Measurements from ENCODE around the gene AP2A1.

Gene AP2A1

DNA sequence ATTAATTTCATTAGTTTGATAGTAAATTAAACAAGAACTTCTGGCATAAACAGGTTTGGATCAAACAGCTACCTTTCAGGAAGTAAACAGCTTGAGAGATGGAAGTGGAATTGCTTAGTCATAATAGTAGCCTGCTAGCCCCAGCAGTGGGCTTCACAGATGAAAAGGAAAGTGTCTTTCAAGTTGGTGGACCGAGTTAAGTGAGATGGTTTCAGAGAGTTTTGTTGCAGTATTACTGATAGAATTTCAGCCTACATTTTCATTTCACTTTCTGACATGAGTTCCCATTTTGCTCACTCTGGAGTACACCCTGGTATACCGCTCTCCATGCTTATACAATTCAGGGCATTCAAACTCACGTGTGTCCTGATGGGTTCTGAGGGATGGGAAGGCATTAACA is 82.1 kb downstream of the AP2A1 start:
- DNase-seq (ENCODE audit: low read depth), result no peak
- H3K4me3 ChIP-seq (ENCODE audit: low read length), result no peak overlapping the region
- TF ChIP-seq, protein P1, sequence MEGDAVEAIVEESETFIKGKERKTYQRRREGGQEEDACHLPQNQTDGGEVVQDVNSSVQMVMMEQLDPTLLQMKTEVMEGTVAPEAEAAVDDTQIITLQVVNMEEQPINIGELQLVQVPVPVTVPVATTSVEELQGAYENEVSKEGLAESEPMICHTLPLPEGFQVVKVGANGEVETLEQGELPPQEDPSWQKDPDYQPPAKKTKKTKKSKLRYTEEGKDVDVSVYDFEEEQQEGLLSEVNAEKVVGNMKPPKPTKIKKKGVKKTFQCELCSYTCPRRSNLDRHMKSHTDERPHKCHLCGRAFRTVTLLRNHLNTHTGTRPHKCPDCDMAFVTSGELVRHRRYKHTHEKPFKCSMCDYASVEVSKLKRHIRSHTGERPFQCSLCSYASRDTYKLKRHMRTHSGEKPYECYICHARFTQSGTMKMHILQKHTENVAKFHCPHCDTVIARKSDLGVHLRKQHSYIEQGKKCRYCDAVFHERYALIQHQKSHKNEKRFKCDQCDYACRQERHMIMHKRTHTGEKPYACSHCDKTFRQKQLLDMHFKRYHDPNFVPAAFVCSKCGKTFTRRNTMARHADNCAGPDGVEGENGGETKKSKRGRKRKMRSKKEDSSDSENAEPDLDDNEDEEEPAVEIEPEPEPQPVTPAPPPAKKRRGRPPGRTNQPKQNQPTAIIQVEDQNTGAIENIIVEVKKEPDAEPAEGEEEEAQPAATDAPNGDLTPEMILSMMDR (conservative IDR thresholded peaks at IDR 0.05; ENCODE audit: low read depth, low read length), result no peak

DNA sequence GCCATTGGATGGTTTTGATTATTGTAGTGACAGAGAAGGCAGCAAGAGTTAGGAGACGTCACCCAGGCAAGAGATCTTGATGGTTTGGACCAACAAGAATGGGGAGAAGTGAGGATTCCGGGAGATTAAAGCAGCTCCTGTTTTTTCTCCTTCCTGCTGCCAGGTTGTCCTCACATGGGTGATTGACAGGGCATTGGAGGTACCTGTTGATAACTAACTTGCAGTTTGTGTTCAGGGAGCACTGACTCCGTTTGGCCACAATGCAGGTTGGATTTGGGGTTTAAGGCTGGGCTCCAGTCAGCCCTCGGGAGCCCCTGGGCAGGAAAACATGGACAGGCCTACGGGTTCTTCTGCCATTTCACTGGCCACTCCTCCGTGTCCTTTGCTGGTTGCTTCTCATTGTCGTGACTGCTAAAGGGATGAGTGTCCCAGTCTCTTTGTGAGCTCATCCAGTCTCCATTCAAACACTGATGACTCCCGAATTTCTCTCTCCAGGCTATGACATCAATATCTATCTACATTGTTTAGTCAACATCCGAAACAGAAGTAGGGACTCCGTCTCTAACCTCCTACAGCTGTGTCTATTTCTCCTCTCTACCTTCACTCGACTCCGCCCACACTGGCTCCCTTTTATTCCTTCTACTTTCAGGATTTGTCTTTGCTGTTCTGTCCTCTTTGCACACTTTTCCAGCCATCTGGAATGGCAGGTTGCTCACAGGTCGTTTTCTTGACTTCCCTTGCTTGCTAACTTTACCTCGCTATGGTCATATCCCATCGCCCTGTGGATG is 82.8 kb downstream of the AP2A1 start:
- TF ChIP-seq, protein P1 (conservative IDR thresholded peaks at IDR 0.05; ENCODE audit: low read depth, low read length), result no peak
- DNase-seq (ENCODE audit: low read depth), result no peak
- peak overlapping the region; percentile 87 for H3K4me3 ChIP-seq (ENCODE audit: low read length)

DNA sequence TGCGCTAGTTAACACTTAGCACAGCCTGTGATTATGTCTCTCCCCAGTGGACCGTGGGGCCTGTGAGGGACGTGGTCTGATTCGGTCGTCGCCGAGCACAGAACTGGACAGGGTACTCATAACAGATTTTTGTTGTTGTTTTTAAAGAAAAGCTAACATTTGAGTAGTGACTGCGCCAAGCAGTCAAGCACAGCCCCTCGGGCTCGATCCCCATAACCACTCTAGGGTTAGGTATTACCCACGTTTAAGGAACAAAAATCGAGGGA is 83.4 kb downstream of the AP2A1 start:
- DNase-seq (ENCODE audit: low read depth), result no peak
- TF ChIP-seq, protein P1 (conservative IDR thresholded peaks at IDR 0.05; ENCODE audit: low read depth, low read length), result no peak
- H3K4me3 ChIP-seq (ENCODE audit: low read length), result peak overlapping the region; percentile 87

DNA sequence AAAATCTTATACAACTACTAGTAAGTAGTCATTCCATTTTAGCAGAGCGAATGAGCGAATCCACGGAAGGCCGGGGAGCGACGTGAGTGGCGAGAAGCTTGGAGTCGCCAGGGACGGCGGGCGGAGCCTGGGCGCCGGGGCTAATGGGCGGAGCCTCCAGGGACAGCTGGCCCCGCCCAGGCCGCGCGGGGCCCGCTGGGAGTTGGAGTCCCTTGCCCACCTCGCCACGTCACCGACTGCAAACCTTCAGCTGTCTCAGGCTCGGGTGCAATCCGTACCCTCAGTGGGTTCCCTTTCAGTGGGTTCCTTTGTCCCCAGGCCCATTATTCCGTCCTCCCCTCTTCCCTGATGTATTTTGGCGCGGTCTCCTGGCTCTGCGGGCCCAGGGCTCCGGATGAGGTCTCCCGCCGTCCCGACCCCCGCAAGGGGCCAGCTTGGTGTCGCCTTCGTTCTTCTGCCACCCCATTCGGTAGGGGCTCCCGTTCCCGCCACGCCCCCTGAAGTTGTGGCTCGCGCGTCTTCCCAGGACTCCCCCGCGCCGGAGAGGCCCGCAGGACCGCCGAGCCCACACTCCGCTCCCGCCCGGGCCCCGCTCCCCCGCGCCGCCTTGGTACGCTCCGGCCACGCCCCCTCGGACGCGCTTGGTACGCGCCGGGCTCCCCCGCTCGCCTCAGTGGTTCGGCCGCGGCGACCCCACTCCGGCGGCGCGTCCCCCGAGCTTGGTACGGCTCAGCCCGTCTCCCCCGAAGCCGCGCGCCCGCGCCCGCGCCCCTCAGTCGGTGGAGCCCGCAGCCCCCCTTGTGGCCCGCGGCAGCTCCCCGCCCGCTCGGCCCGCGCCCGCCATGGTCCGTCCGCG is 83.9 kb downstream of the AP2A1 start, which contains the start of gene PTOV1:
Gene PTOV1 (plus strand): TSS at position 673 of the 856 bp plus-strand sequence.
- H3K4me3 ChIP-seq (ENCODE audit: low read length), result peak within 1 kb of the TSS; percentile 87
- DNase-seq (ENCODE audit: low read depth), result peak; percentile 55
- TF ChIP-seq, protein P1 (conservative IDR thresholded peaks at IDR 0.05; ENCODE audit: low read depth, low read length), result no peak

- peak overlapping the region; percentile 87 for H3K4me3 ChIP-seq (ENCODE audit: low read length)
- no peak for DNase-seq (ENCODE audit: low read depth)
These were observed 84.9 kb downstream of the AP2A1 start for GRCh38 chr19:49851456-49852259.

GRCh38 chr19:49852631-49853126 is 85.9 kb downstream of the AP2A1 start:
- no peak for DNase-seq (ENCODE audit: low read depth)
- TF ChIP-seq, protein P1 (conservative IDR thresholded peaks at IDR 0.05; ENCODE audit: low read depth, low read length), result no peak
- peak overlapping the region; percentile 87 for H3K4me3 ChIP-seq (ENCODE audit: low read length)

More at GRCh38 chr19:49851456-49852259, 84.9 kb downstream of the AP2A1 start:
- TF ChIP-seq, protein P1 (conservative IDR thresholded peaks at IDR 0.05; ENCODE audit: low read depth, low read length), result no peak
